Activated naive CD8-positive, alpha-beta T cell treated with anti-CD3 and anti-CD28 coated beads for 36 hours (primary cell): Measurements from ENCODE around the gene CEP170B. TPM values are rescaled to one million over a fixed set of nuclear protein-coding genes. Genes with fewer than 3 reads are reported as not detected.

ENCODE experiments used
- DNase-seq: peaks from one replicate; pipeline ENCODE4 v3.0.0; 2021
- H3K27ac Mint-ChIP-seq: one replicate; pipeline ENCODE4 v1.8.0; 2022; ENCODE audit warnings: mild to moderate bottlenecking, moderate library complexity, mixed read lengths
- H3K27me3 Mint-ChIP-seq: one replicate; pipeline ENCODE4 v1.8.0; 2022; ENCODE audit warnings: mild to moderate bottlenecking, mixed read lengths
- H3K36me3 Mint-ChIP-seq: one replicate; pipeline ENCODE4 v1.8.0; 2021; ENCODE audit warnings: mild to moderate bottlenecking, mixed read lengths
- H3K4me1 Mint-ChIP-seq: one replicate; pipeline ENCODE4 v1.8.0; 2021; ENCODE audit warnings: mixed read lengths
- H3K4me3 Mint-ChIP-seq: one replicate; pipeline ENCODE4 v1.8.0; 2022; ENCODE audit warnings: mild to moderate bottlenecking, moderate library complexity, mixed read lengths
- H3K9me3 Mint-ChIP-seq: one replicate; pipeline ENCODE4 v1.8.0; 2022; ENCODE audit warnings: mixed read lengths
- total RNA-seq, 2 experiments: library from RNA; stranded (reverse); gene quantifications; one replicate each; pipeline ENCODE4 v1.2.3, GENCODE V29; 2021

The CEP170B gene
- 1 to 10 TPM; 4.6 to 4.7 TPM for total RNA-seq

DNA sequence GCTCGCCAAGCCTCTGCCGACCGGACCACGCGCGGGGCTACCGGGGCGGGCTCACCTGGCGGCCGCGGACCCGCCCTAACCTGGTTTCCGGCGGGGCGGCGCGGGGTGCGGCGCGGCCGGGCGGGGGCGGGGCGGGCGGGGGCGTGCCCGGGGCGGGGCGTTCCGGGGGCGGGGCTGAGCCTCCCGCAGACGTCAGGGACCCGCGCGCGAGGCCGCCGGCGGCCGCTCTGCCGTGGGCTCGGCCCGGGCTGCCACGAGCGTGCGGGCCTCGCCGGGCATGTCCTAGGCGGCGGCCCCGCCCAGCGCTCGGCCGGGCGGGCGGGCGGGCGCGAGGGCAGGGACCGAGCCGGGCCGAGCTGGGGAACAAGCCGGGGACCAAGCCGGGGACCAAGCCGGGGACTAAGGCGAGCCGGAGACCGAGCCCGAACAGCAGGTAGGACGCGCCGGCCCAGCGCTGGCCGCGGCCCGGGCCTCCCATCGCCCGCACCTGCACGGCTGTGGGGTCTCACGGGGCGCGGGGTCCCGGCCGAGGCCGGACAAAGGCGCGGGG lies at the start of gene CEP170B:
TSS of gene CEP170B (plus strand) at position 188 of the 550 bp plus-strand sequence. CDS start 3,183 bp downstream, outside the sequence.
- Mint-ChIP-seq H3K4me1 (peaks cover 2% of the 10 kb centered on the region), H3K27me3 (peaks cover 16% of the 10 kb centered on the region), H3K9me3 (no peaks in the 10 kb centered on the region), H3K27ac (no peak within 1 kb of the TSS), H3K36me3 (no peaks in the 10 kb centered on the region), H3K4me3 (peak within 1 kb of the TSS; percentile 72)
- peak; percentile 53 for DNase-seq

DNA sequence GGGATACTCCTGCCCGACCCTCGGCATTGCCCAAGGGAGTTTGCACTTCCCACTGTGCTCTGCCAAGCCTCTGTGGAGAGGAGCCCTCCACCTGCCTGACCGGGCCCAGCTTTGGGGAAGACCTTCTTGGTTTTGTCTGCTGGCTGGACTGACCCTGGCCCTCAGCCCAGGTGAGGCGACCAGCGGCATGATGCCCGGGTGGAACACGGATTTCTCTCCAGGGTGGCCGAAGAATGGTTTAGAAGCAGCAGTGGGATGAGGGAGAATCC lies 48.5 kb upstream of the CEP170B start:
- Mint-ChIP-seq H3K27me3 (no peaks in the 10 kb centered on the region), H3K4me3 (peak overlapping the region; percentile 91), H3K27ac (peak overlapping the region; percentile 92), H3K36me3 (peaks cover 12% of the 10 kb centered on the region), H3K9me3 (no peaks in the 10 kb centered on the region), H3K4me1 (peaks cover 18% of the 10 kb centered on the region)
- DNase-seq = no peak

DNA sequence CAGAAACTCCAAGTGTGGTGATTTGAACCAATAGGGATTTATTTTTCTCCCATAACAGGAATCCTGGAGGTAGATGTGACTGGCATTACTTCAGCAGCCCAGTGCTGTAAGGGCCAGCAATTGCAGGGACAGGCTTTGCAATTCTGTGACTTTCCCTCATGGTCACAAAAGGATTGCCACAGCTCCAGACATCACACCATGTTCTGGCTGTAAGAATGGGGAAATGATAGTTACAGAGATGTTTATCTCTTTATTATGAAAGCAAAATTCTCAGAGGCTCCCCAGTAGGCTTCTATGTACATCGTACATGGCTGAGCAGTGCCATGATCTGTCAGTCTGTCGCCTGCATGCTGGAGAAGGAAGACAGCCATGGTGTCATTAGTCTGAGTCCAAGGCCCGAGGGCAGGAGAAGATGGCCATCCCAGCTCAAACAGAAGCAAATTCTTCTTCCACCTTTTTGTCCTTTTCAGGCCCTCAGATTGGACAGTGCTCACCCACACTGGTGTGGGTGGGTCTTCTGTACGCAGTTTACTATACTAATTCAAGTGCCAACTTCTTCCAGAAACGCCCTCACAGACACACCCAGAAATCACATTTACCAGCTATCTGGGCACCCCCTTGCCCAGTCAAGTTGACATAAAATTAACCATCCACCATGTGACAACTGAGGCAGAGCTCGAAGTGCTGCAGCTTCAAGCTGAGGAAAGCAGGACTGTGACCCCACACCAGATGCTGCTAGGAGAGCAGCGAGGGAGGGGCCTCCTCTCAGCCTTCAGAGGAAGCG lies 46.9 kb upstream of the CEP170B start:
- H3K27me3 Mint-ChIP-seq = no peaks in the 10 kb centered on the region
- peaks cover 18% of the 10 kb centered on the region for H3K4me1 Mint-ChIP-seq
- no peaks in the 10 kb centered on the region for H3K9me3 Mint-ChIP-seq
- no peak for DNase-seq
- H3K27ac Mint-ChIP-seq = no peak overlapping the region
- H3K4me3 Mint-ChIP-seq = no peak overlapping the region
- peaks cover 12% of the 10 kb centered on the region for H3K36me3 Mint-ChIP-seq

DNA sequence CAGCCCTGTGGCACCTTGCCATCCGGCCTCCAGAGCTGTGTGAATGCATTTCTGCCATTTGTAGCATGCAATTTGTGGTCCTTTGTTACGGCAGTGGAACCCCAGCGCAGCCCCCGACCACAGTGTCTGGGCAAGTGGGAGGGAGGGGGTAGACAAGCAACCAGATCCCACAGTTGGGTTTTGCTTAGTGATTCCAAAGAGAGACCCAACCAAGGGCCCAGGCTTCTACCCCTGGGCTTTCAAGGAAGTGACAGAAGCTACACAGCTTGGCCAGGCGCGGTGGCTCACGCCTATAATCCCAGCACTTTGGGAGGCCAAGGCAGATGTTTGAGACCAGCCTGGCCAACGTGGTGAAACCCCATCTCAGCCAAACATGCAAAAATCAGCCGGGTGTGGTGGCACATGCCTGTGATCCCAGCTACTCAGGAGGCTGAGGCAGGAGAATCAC lies 46.3 kb upstream of the CEP170B start:
- no peak overlapping the region for H3K4me3 Mint-ChIP-seq
- no peak for DNase-seq
- H3K36me3 Mint-ChIP-seq = peaks cover 12% of the 10 kb centered on the region
- H3K4me1 Mint-ChIP-seq = peaks cover 15% of the 10 kb centered on the region
- H3K27ac Mint-ChIP-seq = no peak overlapping the region
- no peaks in the 10 kb centered on the region for H3K27me3 Mint-ChIP-seq
- H3K9me3 Mint-ChIP-seq = no peaks in the 10 kb centered on the region

DNA sequence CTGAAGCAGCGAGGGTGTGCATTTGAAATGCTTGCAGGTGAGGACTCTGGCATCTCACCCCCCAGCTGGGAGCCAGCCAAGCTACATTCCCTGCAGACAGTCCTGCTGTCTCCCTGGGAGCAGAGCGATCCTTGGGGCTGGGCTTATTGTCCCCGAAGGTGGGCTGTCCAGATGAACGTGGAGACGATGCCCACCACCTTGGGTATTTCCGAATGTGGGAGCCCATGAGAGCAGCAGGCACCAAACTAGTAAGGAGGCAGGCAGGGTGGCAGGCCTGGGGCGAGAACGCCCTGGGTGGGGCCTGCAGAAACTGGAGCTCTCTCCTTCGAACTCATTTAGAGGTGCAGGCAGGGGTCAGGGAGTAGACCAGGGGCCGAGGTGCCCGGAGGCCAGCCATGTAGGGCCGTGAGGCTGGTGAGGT lies 45.7 kb upstream of the CEP170B start:
- H3K4me3 Mint-ChIP-seq = no peak overlapping the region
- no peaks in the 10 kb centered on the region for H3K27me3 Mint-ChIP-seq
- H3K9me3 Mint-ChIP-seq = peaks cover 2% of the 10 kb centered on the region
- no peak for DNase-seq
- H3K27ac Mint-ChIP-seq = no peak overlapping the region
- peaks cover 10% of the 10 kb centered on the region for H3K4me1 Mint-ChIP-seq
- H3K36me3 Mint-ChIP-seq = peaks cover 11% of the 10 kb centered on the region

DNA sequence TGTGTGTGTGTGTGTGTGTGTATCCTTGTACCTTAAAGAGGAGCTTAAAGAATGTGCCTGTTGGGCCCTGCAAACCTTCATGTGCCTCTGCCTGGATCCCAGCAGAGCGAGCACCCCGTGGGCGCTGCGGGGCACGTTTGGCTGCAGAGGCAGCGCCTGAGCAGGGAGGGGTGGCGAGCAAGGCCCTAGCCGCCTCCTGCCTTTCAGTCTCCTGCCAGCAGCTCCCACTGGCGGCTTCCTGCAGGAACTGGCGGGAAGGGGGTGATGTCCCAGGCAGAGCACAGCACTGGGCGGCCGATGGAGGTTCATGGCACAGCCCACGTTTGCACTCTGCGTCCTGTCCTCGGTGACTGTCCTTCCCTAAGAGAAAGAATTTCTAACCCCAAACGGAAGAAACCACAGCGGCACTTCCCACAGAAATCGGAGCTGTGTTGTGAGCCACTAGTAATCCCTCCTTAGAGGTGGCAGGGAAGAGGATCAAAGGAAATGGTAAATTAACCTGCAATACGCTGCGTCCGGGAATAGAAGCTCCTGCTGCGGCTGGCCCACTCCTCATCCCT lies 44.3 kb upstream of the CEP170B start:
- Mint-ChIP-seq H3K36me3 (peaks cover 7% of the 10 kb centered on the region), H3K9me3 (peaks cover 7% of the 10 kb centered on the region), H3K4me3 (no peak overlapping the region)

DNA sequence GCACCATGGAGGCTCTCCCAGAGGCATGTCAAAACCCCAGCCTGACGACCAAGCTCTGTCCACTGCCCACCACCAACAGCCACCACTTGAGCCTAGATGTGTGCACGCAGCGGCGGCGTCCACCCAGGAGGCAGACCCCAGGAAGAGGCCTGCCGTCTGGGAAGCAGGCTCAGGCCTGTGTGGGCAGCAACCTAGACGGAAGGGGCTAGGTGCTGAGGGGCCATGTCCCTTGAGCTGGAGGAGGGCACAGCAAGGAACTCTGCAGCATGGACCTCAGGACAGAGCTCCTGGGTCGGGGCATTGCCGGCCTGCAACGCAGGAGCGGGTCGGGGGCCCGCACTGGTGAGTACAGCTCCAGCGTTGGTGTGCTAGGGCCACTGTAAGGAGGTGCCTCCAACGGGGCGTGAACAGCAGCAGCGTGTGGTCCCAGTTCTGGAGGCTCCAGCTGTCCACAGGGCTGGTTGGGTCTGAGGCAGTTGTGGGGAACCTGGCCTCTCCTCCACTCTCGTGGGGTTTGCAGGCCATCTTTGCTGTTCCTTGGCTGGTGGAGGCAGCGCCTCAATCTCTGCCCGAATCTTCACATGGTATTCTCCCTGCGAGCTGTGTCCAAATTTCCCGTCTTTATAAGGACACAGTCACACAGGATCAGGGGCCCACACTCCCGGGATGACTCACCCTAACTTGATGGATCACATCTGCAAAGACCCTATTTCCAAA lies 43.7 kb upstream of the CEP170B start:
- no peak for DNase-seq

More for the DNA sequence above, 44.3 kb upstream of the CEP170B start:
- DNase-seq = no peak
- Mint-ChIP-seq H3K27me3 (peaks cover 5% of the 10 kb centered on the region), H3K27ac (no peak overlapping the region), H3K4me1 (peaks cover 9% of the 10 kb centered on the region)

DNA sequence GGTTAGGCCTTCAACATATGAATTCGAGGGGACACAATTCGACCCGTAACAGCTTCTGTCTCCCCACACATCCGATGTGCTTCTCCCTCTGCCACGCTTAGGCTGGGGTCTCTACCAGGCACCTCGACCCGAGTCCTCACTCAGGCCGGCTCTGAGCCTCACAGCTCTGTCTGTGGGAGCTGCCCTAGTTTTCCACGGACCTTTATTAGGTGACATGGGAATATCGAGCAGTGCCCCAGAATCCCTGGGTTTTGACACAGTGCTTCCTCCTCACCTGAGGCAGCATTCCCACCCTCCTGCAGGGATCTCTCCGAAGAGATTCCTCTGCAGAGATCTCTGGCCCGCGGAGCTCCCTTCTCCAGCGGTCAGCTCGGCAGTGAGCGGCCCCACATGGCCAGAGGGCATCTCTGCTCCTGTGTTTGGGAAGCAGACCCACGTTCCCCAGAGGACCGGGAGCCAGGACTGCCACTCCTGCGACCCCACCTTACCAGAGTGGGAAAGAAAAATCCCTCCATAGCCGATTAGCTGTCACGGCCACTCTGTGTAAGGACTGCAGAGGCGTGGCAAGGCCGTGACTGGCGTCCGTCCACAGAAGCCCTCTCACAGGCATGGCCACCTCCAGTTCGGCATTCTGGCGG lies 43.0 kb upstream of the CEP170B start:
- H3K27me3 Mint-ChIP-seq = peaks cover 8% of the 10 kb centered on the region
- H3K9me3 Mint-ChIP-seq = peaks cover 7% of the 10 kb centered on the region
- H3K4me3 Mint-ChIP-seq = no peak overlapping the region
- peaks cover 7% of the 10 kb centered on the region for H3K36me3 Mint-ChIP-seq
- H3K27ac Mint-ChIP-seq = no peak overlapping the region
- H3K4me1 Mint-ChIP-seq = peaks cover 13% of the 10 kb centered on the region
- no peak for DNase-seq

More for the DNA sequence above, 43.7 kb upstream of the CEP170B start:
- H3K9me3 Mint-ChIP-seq = peaks cover 7% of the 10 kb centered on the region
- no peak overlapping the region for H3K27ac Mint-ChIP-seq
- H3K27me3 Mint-ChIP-seq = peaks cover 6% of the 10 kb centered on the region
- peaks cover 7% of the 10 kb centered on the region for H3K36me3 Mint-ChIP-seq
- peaks cover 11% of the 10 kb centered on the region for H3K4me1 Mint-ChIP-seq
- H3K4me3 Mint-ChIP-seq = no peak overlapping the region

DNA sequence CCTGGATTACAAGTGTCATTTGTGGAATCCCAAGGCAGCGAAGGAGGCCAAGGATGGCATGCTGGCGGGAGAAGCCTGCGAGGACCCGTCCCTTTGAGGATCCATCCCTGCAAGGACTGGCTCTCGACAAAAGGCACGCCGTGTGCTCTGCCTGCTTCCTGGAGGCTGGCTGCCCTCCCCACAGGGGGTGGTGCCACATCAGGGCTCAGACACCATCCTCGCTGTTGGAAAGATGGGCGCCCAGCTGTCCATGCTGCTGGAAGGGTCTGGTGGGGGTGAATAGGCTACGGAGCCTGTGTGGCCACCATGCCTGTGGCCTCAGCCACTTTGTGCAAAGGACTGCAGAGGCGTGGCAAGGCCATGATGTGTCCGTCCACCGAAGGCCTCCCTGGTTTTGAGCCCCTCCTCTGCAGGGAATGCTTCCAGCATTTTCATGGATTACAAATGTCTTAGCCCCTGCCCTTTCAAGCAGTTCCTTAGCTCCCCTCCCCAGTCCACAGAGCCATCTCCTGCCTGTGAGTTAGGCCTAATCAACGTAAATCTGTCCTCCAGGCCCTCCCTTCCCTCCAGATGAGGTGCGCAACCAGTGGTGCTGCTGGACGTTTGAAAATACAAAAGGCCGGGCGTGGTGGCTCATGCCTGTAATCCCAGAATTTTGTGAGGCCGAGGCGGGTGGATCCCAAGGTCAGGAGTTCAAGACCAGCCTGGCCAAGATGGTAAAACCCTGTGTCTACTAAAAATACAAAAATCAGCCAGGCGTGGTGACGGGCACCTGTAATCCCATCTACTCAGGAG lies 42.0 kb upstream of the CEP170B start:
- no peak for DNase-seq
- H3K36me3 Mint-ChIP-seq = peaks cover 7% of the 10 kb centered on the region
- peaks cover 7% of the 10 kb centered on the region for H3K9me3 Mint-ChIP-seq
- peaks cover 12% of the 10 kb centered on the region for H3K27me3 Mint-ChIP-seq
- H3K4me1 Mint-ChIP-seq = peaks cover 13% of the 10 kb centered on the region
- H3K4me3 Mint-ChIP-seq = no peak overlapping the region
- no peak overlapping the region for H3K27ac Mint-ChIP-seq

DNA sequence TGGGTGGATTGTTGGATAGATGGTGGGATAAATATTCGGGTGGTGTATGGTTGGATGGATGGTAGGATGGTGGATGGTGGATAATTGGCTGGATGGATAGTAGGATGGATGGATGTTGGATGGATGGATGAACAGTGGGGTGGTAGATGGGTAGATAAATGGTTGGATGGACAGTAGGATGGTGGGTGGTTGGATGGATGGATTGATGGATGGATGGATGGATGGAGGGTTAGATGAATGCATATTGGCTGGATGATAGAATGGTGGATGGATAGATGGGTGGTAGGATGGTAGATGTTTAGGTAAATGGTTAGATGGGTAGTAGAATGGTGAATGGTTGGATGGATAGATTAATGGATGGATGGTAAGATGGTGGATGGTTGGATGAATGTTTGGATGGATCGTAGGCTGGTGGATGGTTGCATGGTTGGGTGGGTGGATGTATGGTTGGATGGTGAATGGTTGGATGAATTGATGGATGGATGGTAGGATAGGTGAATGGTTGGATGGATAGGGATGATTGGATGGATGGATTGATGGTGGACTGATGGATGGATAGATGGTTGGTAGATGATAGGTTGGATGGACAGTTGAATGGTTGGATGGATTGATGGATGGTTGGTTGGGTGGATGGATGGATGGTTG lies 40.6 kb upstream of the CEP170B start:
- Mint-ChIP-seq H3K36me3 (no peaks in the 10 kb centered on the region), H3K9me3 (peaks cover 7% of the 10 kb centered on the region), H3K4me1 (peaks cover 9% of the 10 kb centered on the region), H3K27me3 (peaks cover 12% of the 10 kb centered on the region), H3K4me3 (no peak overlapping the region), H3K27ac (no peak overlapping the region)
- DNase-seq = no peak

DNA sequence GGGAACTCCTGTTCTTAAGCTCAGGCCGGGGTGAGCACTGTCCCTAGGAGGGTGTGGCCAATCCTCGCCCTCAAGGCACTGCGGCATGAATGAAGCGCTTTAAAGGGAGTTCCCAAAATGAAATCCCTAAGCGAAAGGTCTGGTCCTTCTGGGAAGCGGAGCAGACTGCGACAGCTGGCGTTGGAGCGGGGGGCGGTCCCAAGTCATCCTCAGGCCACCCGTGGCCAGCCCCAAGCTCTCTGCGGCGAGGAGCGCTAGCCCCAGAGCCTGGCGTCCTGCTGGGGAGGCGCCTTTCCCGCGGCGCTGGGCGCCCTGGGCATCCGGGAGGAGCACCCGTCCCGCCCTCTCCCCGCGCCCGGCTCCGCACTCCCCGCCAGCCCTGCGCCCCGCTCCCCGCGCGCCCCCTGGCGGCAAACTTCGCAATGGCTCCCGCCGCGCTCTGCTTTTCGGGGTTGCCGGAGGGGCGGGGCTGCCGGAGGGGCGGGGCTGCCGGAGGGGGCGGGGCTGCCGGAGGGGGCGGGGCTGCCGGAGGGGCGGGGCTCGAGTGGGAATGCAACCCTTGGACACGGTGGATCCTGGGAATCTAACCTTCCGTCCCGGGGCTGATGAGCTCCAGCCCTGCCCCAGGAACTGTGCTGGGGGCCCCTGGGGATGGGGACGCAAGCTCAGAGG lies 38.7 kb upstream of the CEP170B start:
- peaks cover 12% of the 10 kb centered on the region for H3K27me3 Mint-ChIP-seq

DNA sequence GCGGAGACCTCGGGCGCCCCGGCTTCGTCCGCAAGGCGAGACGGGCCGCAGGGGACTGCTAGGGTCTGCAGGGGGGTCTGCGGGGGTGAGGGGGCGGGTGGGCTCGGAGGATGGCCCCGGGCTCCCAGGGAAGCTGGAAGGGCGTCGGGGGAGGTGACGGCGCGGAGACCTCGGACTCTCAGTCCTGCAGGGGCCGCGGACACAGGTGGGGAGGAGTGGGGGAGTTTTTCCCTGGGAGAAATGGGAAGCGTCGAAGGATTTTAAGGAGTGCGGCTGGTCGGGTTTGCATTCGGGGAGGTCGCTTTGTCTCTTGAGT lies 38.2 kb upstream of the CEP170B start:
- peaks cover 7% of the 10 kb centered on the region for H3K9me3 Mint-ChIP-seq
- no peak for DNase-seq
- no peak overlapping the region for H3K27ac Mint-ChIP-seq
- H3K27me3 Mint-ChIP-seq = peaks cover 12% of the 10 kb centered on the region
- H3K4me3 Mint-ChIP-seq = peak overlapping the region; percentile 62
- no peaks in the 10 kb centered on the region for H3K36me3 Mint-ChIP-seq
- peaks cover 9% of the 10 kb centered on the region for H3K4me1 Mint-ChIP-seq

More for the DNA sequence above, 38.7 kb upstream of the CEP170B start:
- H3K27ac Mint-ChIP-seq = no peak overlapping the region
- DNase-seq = peak; percentile 94
- no peaks in the 10 kb centered on the region for H3K36me3 Mint-ChIP-seq
- H3K4me1 Mint-ChIP-seq = peaks cover 9% of the 10 kb centered on the region
- H3K9me3 Mint-ChIP-seq = peaks cover 7% of the 10 kb centered on the region
- H3K4me3 Mint-ChIP-seq = peak overlapping the region; percentile 76

DNA sequence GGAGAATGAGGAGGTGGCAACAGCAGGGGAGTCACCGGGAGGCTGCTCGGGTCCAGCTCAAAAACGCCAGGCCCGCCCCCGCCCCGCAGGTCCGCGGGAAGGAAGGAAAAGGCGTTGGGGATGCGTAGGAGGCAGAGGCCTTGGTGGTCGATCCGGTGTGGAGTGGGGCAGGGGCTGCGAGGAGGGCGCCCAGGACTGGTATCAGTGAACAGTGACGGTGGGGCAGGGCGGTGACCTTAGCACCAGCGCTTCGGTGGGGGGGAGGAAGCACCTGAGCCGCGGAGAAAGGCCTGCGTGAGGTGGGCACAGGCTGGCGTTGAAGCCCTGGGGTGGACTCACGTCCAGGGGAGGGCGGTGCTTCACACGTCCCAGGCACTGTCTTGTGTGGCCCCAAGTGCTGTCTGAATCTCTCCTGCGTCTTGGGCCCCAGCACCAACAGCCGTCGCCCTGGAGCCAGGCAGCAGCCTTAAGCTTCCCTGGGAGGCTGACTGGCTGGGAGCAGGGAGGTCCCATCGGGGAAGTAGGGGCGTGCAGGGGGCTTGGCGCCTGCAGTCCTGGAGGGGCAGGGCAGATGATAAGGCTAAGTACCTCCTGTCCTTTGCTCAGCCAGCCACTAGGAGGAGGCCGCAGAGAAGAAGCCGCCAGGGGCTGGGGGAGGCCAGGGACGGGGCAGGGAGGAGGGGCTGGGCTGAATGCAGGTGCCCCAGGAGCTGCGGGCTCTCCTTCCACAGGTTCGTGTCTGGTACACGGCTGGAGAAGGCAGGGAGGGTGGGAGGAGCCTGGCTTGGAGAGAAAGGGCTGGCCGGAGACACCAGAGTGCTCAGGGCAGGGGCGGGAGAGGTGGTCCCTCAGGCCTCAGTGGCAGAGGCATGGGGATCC lies 37.7 kb upstream of the CEP170B start:
- Mint-ChIP-seq H3K4me3 (peak overlapping the region; percentile 62), H3K27me3 (peaks cover 12% of the 10 kb centered on the region), H3K4me1 (peaks cover 9% of the 10 kb centered on the region)

More for the DNA sequence above, 37.7 kb upstream of the CEP170B start:
- peak; percentile 62 for DNase-seq
- H3K27ac Mint-ChIP-seq = no peak overlapping the region
- no peaks in the 10 kb centered on the region for H3K36me3 Mint-ChIP-seq
- peaks cover 7% of the 10 kb centered on the region for H3K9me3 Mint-ChIP-seq
